ENCODE measurements around the gene RPUSD4. TPM values are rescaled to one million over a fixed set of nuclear protein-coding genes. Genes with fewer than 3 reads are reported as not detected.

RPUSD4 gene
- total and polyA plus RNA-seq, 9 donors, result 29.7 to 44.8 (median 39.9) TPM

GRCh38 chr11:126185259-126186024 is 26.0 kb downstream of the RPUSD4 start:
- DNase-seq, result no peak
- peaks cover 19% of the 10 kb centered on the region for H3K36me3 ChIP-seq (ENCODE audit: control insufficient read depth, insufficient read depth, low read length)
- no peak overlapping the region for H3K4me3 ChIP-seq (ENCODE audit: low read length)
- peaks cover 25% of the 10 kb centered on the region for H3K4me1 ChIP-seq (ENCODE audit: control insufficient read depth, insufficient read depth, low read length)
- no peak overlapping the region for H3K27ac ChIP-seq (ENCODE audit: low read length)
- peaks cover 5% of the 10 kb centered on the region for H3K9me3 ChIP-seq (replicated peaks; ENCODE audit: control insufficient read depth, low read depth, low read length)
- no peaks in the 10 kb centered on the region for H3K27me3 ChIP-seq (ENCODE audit: control insufficient read depth, insufficient read depth, low read length)
- WGBS (ENCODE audit: insufficient coverage), result 73% methylated on average over 11 of the region's 26 CpGs

DNA sequence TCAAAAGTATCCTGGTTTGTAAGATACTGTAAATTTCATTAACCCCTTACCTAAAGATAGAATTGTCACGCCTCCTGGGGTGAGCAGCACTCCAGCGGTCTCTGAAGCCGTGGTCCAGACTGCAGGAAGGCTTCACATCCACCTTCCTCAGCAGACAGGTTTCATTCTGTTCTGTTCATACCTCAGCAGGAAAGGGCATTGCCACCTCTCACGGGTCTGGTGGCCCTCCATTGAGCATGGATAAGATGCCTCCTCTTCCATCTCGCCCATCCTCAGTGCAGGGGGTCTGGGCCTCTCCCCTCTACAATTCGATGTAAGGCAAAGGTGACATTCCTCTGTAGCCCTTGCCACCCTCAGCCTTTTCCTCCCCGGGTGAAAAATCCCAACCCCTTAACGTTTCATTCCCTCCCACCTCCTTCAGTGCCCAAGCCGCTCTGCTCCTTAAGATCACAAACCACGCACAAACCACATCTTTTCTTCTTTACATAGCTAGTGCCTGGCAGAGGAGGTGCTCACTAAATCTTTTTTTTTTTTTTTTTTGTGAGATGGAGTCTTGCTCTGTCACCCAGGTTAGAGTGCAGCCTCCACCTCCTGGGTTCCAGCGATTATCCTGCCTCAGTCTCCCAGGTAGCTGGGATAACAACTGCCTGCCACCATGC is 28.5 kb downstream of the RPUSD4 start:
- H3K27me3 ChIP-seq (ENCODE audit: control insufficient read depth, insufficient read depth, low read length), result no peaks in the 10 kb centered on the region
- peaks cover 5% of the 10 kb centered on the region for H3K9me3 ChIP-seq (replicated peaks; ENCODE audit: control insufficient read depth, low read depth, low read length)
- WGBS (ENCODE audit: insufficient coverage), result 90% methylated on average over 9 of the region's 11 CpGs
- H3K4me1 ChIP-seq (ENCODE audit: control insufficient read depth, insufficient read depth, low read length), result peaks cover 15% of the 10 kb centered on the region
- DNase-seq, result no peak
- no peak overlapping the region for H3K27ac ChIP-seq (ENCODE audit: low read length)
- H3K36me3 ChIP-seq (ENCODE audit: control insufficient read depth, insufficient read depth, low read length), result peaks cover 6% of the 10 kb centered on the region
- no peak overlapping the region for H3K4me3 ChIP-seq (ENCODE audit: low read length)

GRCh38 chr11:126181939-126182730 is 29.3 kb downstream of the RPUSD4 start:
- DNase-seq, result no peak
- Histone ChIP-seq H3K27me3 (ENCODE audit: control insufficient read depth, insufficient read depth, low read length) (no peaks in the 10 kb centered on the region), H3K36me3 (ENCODE audit: control insufficient read depth, insufficient read depth, low read length) (peaks cover 6% of the 10 kb centered on the region), H3K4me3 (ENCODE audit: low read length) (no peak overlapping the region), H3K4me1 (ENCODE audit: control insufficient read depth, insufficient read depth, low read length) (peaks cover 15% of the 10 kb centered on the region), H3K27ac (ENCODE audit: low read length) (no peak overlapping the region), H3K9me3 (replicated peaks; ENCODE audit: control insufficient read depth, low read depth, low read length) (peaks cover 5% of the 10 kb centered on the region)
- 76% methylated on average over 3 of the region's 13 CpGs for WGBS (ENCODE audit: insufficient coverage)

DNA sequence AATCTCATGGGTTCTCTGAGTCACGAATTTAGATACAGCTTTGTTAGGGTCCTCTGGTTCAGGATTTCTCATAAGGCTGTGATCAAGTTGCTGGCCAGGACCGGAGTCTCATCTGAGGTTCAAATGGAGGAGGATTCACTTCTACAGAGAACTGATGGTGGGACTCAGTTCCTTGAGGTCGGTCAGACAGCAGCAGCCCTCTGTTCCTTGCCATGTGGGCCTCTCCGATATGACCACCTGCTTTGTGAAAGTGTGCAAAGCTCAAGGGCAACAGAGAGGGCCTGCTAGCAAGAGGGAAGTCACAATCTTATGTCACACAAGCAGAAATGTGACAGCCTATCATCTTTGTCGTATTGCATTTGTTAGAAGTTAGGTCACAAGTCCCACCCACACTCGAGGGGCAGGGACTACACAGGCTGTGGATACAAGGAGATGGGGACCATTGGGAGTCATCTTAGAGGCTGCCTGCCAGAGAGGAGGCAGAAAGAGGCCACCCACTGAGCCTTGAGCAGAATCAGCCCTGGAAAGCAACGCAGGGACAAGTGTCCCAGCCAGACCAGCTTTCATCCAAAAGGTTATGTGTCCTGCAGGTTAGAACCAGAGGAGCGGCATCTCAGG is 34.5 kb downstream of the RPUSD4 start:
- no peak overlapping the region for H3K4me3 ChIP-seq (ENCODE audit: low read length)
- peak; percentile 61 for DNase-seq
- H3K9me3 ChIP-seq (replicated peaks; ENCODE audit: control insufficient read depth, low read depth, low read length), result peaks cover 5% of the 10 kb centered on the region
- WGBS (ENCODE audit: insufficient coverage), result 58% methylated on average over 6 of the region's 8 CpGs
- H3K4me1 ChIP-seq (ENCODE audit: control insufficient read depth, insufficient read depth, low read length), result peaks cover 22% of the 10 kb centered on the region
- H3K27me3 ChIP-seq (ENCODE audit: control insufficient read depth, insufficient read depth, low read length), result no peaks in the 10 kb centered on the region
- no peaks in the 10 kb centered on the region for H3K36me3 ChIP-seq (ENCODE audit: control insufficient read depth, insufficient read depth, low read length)
- no peak overlapping the region for H3K27ac ChIP-seq (ENCODE audit: low read length)

DNA sequence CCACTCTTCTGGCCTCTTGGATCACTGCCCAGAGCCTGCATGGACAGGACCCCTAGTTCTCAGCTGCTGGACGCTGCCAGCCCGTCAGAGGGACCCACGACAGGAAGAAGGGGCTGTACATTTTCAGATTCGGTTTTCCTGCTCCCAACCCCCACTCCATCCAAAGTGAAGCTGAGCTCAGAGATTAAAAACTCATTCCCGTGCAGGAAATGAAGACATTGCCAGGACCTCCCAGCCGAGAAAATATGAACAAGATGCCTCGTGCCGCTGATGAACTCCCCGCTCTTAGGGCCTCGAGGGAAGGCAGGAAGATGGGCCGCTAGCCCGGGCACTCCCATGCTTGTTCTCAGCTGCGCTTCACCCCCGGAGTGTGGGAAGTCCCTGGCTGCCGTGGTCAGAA is 36.1 kb downstream of the RPUSD4 start:
- WGBS (ENCODE audit: insufficient coverage), result 4% methylated on average over 14 of the region's 15 CpGs
- H3K27ac ChIP-seq (ENCODE audit: low read length), result peak overlapping the region; percentile 42
- H3K36me3 ChIP-seq (ENCODE audit: control insufficient read depth, insufficient read depth, low read length), result no peaks in the 10 kb centered on the region
- peaks cover 24% of the 10 kb centered on the region for H3K4me1 ChIP-seq (ENCODE audit: control insufficient read depth, insufficient read depth, low read length)
- no peak overlapping the region for H3K4me3 ChIP-seq (ENCODE audit: low read length)
- DNase-seq, result peak; percentile 87
- no peaks in the 10 kb centered on the region for H3K27me3 ChIP-seq (ENCODE audit: control insufficient read depth, insufficient read depth, low read length)
- no peaks in the 10 kb centered on the region for H3K9me3 ChIP-seq (replicated peaks; ENCODE audit: control insufficient read depth, low read depth, low read length)

GRCh38 chr11:126174816-126175215 is 36.6 kb downstream of the RPUSD4 start:
- H3K4me1 ChIP-seq (ENCODE audit: control insufficient read depth, insufficient read depth, low read length), result peaks cover 24% of the 10 kb centered on the region
- WGBS (ENCODE audit: insufficient coverage), result 98% methylated on average over 5 of the region's 7 CpGs

DNA sequence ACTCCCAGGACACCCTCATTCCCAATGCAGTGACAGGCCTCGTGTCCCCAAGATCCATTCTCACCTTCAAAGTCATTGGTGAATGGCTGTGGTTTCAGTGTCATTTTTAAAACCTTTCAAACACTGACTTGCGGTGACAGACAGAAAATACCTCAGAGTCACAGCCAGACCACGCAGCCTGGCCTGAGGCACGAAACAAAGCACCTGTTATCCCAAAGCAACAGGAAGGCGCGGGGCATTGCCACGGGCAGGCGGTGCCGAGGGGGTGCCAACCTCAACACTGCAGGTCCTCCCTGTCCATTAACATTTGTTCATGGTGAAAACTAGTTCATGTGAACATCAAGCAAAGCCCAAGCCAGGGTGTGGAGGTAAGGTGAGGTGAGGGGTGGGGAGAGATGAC is 38.2 kb downstream of the RPUSD4 start:
- Histone ChIP-seq H3K27ac (ENCODE audit: low read length) (no peak overlapping the region), H3K4me3 (ENCODE audit: low read length) (no peak overlapping the region), H3K4me1 (ENCODE audit: control insufficient read depth, insufficient read depth, low read length) (peaks cover 24% of the 10 kb centered on the region), H3K36me3 (ENCODE audit: control insufficient read depth, insufficient read depth, low read length) (no peaks in the 10 kb centered on the region), H3K27me3 (ENCODE audit: control insufficient read depth, insufficient read depth, low read length) (no peaks in the 10 kb centered on the region), H3K9me3 (replicated peaks; ENCODE audit: control insufficient read depth, low read depth, low read length) (no peaks in the 10 kb centered on the region)
- 83% methylated on average over 8 of the region's 9 CpGs for WGBS (ENCODE audit: insufficient coverage)
- DNase-seq, result no peak

More at GRCh38 chr11:126174816-126175215, 36.6 kb downstream of the RPUSD4 start:
- H3K36me3 ChIP-seq (ENCODE audit: control insufficient read depth, insufficient read depth, low read length), result no peaks in the 10 kb centered on the region
- no peaks in the 10 kb centered on the region for H3K27me3 ChIP-seq (ENCODE audit: control insufficient read depth, insufficient read depth, low read length)
- no peak overlapping the region for H3K27ac ChIP-seq (ENCODE audit: low read length)
- H3K9me3 ChIP-seq (replicated peaks; ENCODE audit: control insufficient read depth, low read depth, low read length), result no peaks in the 10 kb centered on the region
- no peak for DNase-seq
- no peak overlapping the region for H3K4me3 ChIP-seq (ENCODE audit: low read length)

- no peak overlapping the region for H3K4me3 ChIP-seq (ENCODE audit: low read length)
- H3K9me3 ChIP-seq (replicated peaks; ENCODE audit: control insufficient read depth, low read depth, low read length), result no peaks in the 10 kb centered on the region
- no peaks in the 10 kb centered on the region for H3K36me3 ChIP-seq (ENCODE audit: control insufficient read depth, insufficient read depth, low read length)
- no peak overlapping the region for H3K27ac ChIP-seq (ENCODE audit: low read length)
- 73% methylated on average over 6 of the region's 8 CpGs for WGBS (ENCODE audit: insufficient coverage)
- H3K4me1 ChIP-seq (ENCODE audit: control insufficient read depth, insufficient read depth, low read length), result peaks cover 27% of the 10 kb centered on the region
- H3K27me3 ChIP-seq (ENCODE audit: control insufficient read depth, insufficient read depth, low read length), result no peaks in the 10 kb centered on the region
- peak; percentile 68 for DNase-seq
Measured at GRCh38 chr11:126172596-126173038, 38.8 kb downstream of the RPUSD4 start.

DNA sequence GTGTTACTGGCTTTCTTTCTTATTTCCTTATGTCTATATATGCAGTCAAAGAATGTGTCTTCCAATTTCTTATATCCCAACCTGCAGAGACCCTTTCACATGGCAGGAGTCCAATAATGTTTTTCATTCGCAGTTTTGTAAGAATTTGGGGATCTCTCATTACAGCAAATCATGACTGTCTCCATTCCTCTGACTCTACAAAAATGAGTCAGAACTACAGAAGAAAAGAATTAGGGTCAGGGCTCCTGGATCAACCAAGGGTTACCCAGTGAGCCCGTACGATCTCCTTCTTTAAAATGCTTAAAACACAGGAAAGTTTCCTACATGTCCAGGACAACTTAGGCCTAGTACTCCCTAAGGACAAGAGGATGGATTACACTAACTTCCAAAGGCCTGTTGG is 42.2 kb downstream of the RPUSD4 start:
- Histone ChIP-seq H3K27me3 (ENCODE audit: control insufficient read depth, insufficient read depth, low read length) (no peaks in the 10 kb centered on the region), H3K4me1 (ENCODE audit: control insufficient read depth, insufficient read depth, low read length) (peaks cover 32% of the 10 kb centered on the region), H3K9me3 (replicated peaks; ENCODE audit: control insufficient read depth, low read depth, low read length) (no peaks in the 10 kb centered on the region), H3K4me3 (ENCODE audit: low read length) (no peak overlapping the region), H3K36me3 (ENCODE audit: control insufficient read depth, insufficient read depth, low read length) (no peaks in the 10 kb centered on the region), H3K27ac (ENCODE audit: low read length) (no peak overlapping the region)
- DNase-seq, result no peak
- no CpG with 5 or more reads among the region's 3 CpGs for WGBS (ENCODE audit: insufficient coverage)

Data from muscle of leg (tissue), 11 donors.